ENCODE data around the gene INTS6L. TPM values are rescaled to one million over a fixed set of nuclear protein-coding genes. Genes with fewer than 3 reads are reported as not detected.

Gene INTS6L
- 2.1 and 3.2 TPM in 2 replicates for total RNA-seq

GRCh38 chrX:135520553-135521404, at the start of gene INTS6L:
INTS6L (plus strand) TSS chrX:135520660; CDS start chrX:135520993, 333 bp downstream.

Other genes starting within 250 kb of the INTS6L start
- not detected in 2 replicates for gene ETDC, start 211.2 kb upstream of the INTS6L start, total RNA-seq
- gene ZNF75D, start 176.6 kb upstream of the INTS6L start, total RNA-seq, result 3.1 and 7.1 TPM in 2 replicates
- 3.1 and 3.8 TPM in 2 replicates for gene ZNF449, start 175.9 kb upstream of the INTS6L start, total RNA-seq
- 0.08 and 0.26 TPM in 2 replicates for gene SMIM10L2A, start 98.7 kb upstream of the INTS6L start, total RNA-seq
- not detected in 2 replicates for gene CT45A1, start 193.0 kb downstream of the INTS6L start, total RNA-seq
- not detected in 2 replicates for gene CT45A3, start 247.5 kb downstream of the INTS6L start, total RNA-seq

Measured in epithelial cell of alveolus of lung (primary cell).